Skin of body (tissue), 2 donors: ENCODE results near the gene PTPRN2. TPM values are rescaled to one million over a fixed set of nuclear protein-coding genes. Genes with fewer than 3 reads are reported as not detected.
"Not testable (repeated sequence)": the region's sequence is repeated elsewhere in the genome, so short reads cannot be mapped to it uniquely, and the experiment has no call there.

Source experiments
- DNase-seq: peaks from one replicate; lab custom pipeline; 2025; lab: John Stamatoyannopoulos, UW
- total RNA-seq: library from RNA; depleted of rRNA; stranded (reverse); fragments of >200 nt; gene quantifications from one replicate; pipeline ENCODE4 v1.2.3, GENCODE V29; 2014

The PTPRN2 gene
- total RNA-seq, 1 donor from 2014 or later = 0.99 TPM

GRCh38 chr7:157667261-157667660, 920.4 kb downstream of the PTPRN2 start:
- no peak for DNase-seq

GRCh38 chr7:157666530-157667040, 921.0 kb downstream of the PTPRN2 start:
- no peak for DNase-seq

- not testable (repeated sequence) for DNase-seq
Observed at GRCh38 chr7:157665634-157665988, 922.0 kb downstream of the PTPRN2 start.

GRCh38 chr7:157664871-157665633, 922.6 kb downstream of the PTPRN2 start:
- no peak for DNase-seq

- no peak for DNase-seq
Observed at GRCh38 chr7:157664034-157664433, 923.6 kb downstream of the PTPRN2 start.

- DNase-seq = no peak
Observed at GRCh38 chr7:157662981-157663716, 924.5 kb downstream of the PTPRN2 start.

GRCh38 chr7:157662110-157662791, 925.4 kb downstream of the PTPRN2 start:
- no peak for DNase-seq

- no peak for DNase-seq
Observed at GRCh38 chr7:157661611-157661975, 926.0 kb downstream of the PTPRN2 start.

- DNase-seq = no peak
Observed at GRCh38 chr7:157660971-157661610, 926.5 kb downstream of the PTPRN2 start.

GRCh38 chr7:157658851-157659412, 928.7 kb downstream of the PTPRN2 start:
- no peak for DNase-seq

- no peak for DNase-seq
Observed at GRCh38 chr7:157657741-157658740, 929.6 kb downstream of the PTPRN2 start.

GRCh38 chr7:157656195-157656769, 931.3 kb downstream of the PTPRN2 start:
- DNase-seq = no peak

GRCh38 chr7:157654350-157654749, 933.3 kb downstream of the PTPRN2 start:
- DNase-seq = no peak

- no peak for DNase-seq
Observed at GRCh38 chr7:157653827-157654207, 933.8 kb downstream of the PTPRN2 start.

GRCh38 chr7:157652954-157653826, 934.4 kb downstream of the PTPRN2 start:
- no peak for DNase-seq

GRCh38 chr7:157652161-157652953, 935.3 kb downstream of the PTPRN2 start:
- no peak for DNase-seq

GRCh38 chr7:157651366-157652160, 936.1 kb downstream of the PTPRN2 start:
- DNase-seq = no peak
